GM21515 (cell line): ENCODE results near the gene ZNF433.
"Not testable (repeated sequence)": the region's sequence is repeated elsewhere in the genome, so short reads cannot be mapped to it uniquely, and the experiment has no call there.

ENCODE experiments used
- ATAC-seq: cut with Tn5 transposase; IDR thresholded peaks from one replicate; pipeline ENCODE4 v1.9.1; 2021; ENCODE audit not compliant: unreplicated experiment

The ZNF433 gene

GRCh38 chr19:12035220-12036172 is at the start of gene ZNF433:
TSS of gene ZNF433 (minus strand) at chr19:12035679. CDS start at chr19:12035539, 140 bp downstream.
- peak; percentile 83 for ATAC-seq

GRCh38 chr19:12083336-12083735 is 47.9 kb upstream of the ZNF433 start:
- not testable (repeated sequence) for ATAC-seq

- no peak for ATAC-seq
Observed at GRCh38 chr19:12077375-12077774, 41.9 kb upstream of the ZNF433 start.

- not testable (repeated sequence) for ATAC-seq
Observed at GRCh38 chr19:12076331-12076730, 40.9 kb upstream of the ZNF433 start.

- no peak for ATAC-seq
Observed at GRCh38 chr19:12075538-12076139, 40.2 kb upstream of the ZNF433 start.

GRCh38 chr19:12064590-12065538 is 29.4 kb upstream of the ZNF433 start, which contains the start of gene ZNF844:
TSS of gene ZNF844 (plus strand) at chr19:12064731. CDS start at chr19:12064874, 143 bp downstream.
- ATAC-seq: peak; percentile 79

- ATAC-seq: no peak
Observed at GRCh38 chr19:12055784-12056183, 20.3 kb upstream of the ZNF433 start.

GRCh38 chr19:12052497-12053169 is 17.2 kb upstream of the ZNF433 start, which contains the start of gene ZNF878:
TSS of gene ZNF878 (minus strand) at chr19:12052961. CDS start at chr19:12052801, 160 bp downstream.
- ATAC-seq: peak; percentile 90

GRCh38 chr19:12052091-12052496 is 16.6 kb upstream of the ZNF433 start:
- peak; percentile 16 for ATAC-seq

GRCh38 chr19:12047868-12048267 is 12.4 kb upstream of the ZNF433 start:
- ATAC-seq: no peak

- ATAC-seq: no peak
Observed at GRCh38 chr19:12043752-12044422, 8.4 kb upstream of the ZNF433 start.

GRCh38 chr19:12042893-12043292 is 7.4 kb upstream of the ZNF433 start:
- ATAC-seq: no peak

- ATAC-seq: no peak
Observed at GRCh38 chr19:12034620-12035019, 859 bp downstream of the ZNF433 start.

GRCh38 chr19:12034198-12034597 is 1.3 kb downstream of the ZNF433 start:
- no peak for ATAC-seq

- ATAC-seq: no peak
Observed at GRCh38 chr19:12015753-12016116, 19.7 kb downstream of the ZNF433 start.

GRCh38 chr19:12015015-12015752 is 20.3 kb downstream of the ZNF433 start:
- no peak for ATAC-seq

- no peak for ATAC-seq
Observed at GRCh38 chr19:12000152-12000981, 35.1 kb downstream of the ZNF433 start.

- no peak for ATAC-seq
Observed at GRCh38 chr19:11995174-11995573, 40.3 kb downstream of the ZNF433 start.
